IMR-90 (cell line): ENCODE measurements around the gene MEF2C. TPM values are rescaled to one million over a fixed set of nuclear protein-coding genes. Genes with fewer than 3 reads are reported as not detected.
"Not testable (repeated sequence)": the region's sequence is repeated elsewhere in the genome, so short reads cannot be mapped to it uniquely, and the experiment has no call there.

Experiments
- ATAC-seq: fragments of 200-7000 bp; cut with Tn5 transposase; 2 replicates; pipeline ENCODE4 v1.9.1; 2020; ENCODE audit warnings: low read depth, mild to moderate bottlenecking, moderate library complexity
- BruUV-seq: library from RNA; stranded (reverse); fragments of 400-500 nt; replicated peaks from 2 replicates; lab custom pipeline; 2021; lab: Mats Ljungman, UMichigan
- CTCF ChIA-PET: fragments of 300-600 bp; formaldehyde crosslinking; extraction: SDS; loops from one replicate; lab custom pipeline; 2021; ENCODE audit warnings: antibody characterized with exemption; lab: Yijun Ruan, JAX
- POLR2A ChIA-PET: fragments of 300-600 bp; sonication (Branson Sonifier 250); formaldehyde crosslinking; loops from one replicate; lab custom pipeline; 2022; ENCODE audit warnings: antibody characterized with exemption; ENCODE audit not compliant: unreplicated experiment; lab: Charles Lee
- DNase-seq: peaks from one replicate; pipeline ENCODE4 v3.0.0; 2013
- H2AFZ ChIP-seq: replicated peaks from 2 replicates; pipeline ENCODE3; 2013; ENCODE audit warnings: low read length, mild to moderate bottlenecking; ENCODE audit not compliant: poor library complexity
- H2AK5ac ChIP-seq: 2 replicates; pipeline ENCODE4 v1.6.1; 2013; ENCODE audit warnings: low read depth, low read length, inconsistent platforms
- H2AK9ac ChIP-seq: replicated peaks from 2 replicates; pipeline ENCODE3; 2013; ENCODE audit warnings: mild to moderate bottlenecking, low read depth, low read length, moderate library complexity; ENCODE audit not compliant: poor library complexity
- H2BK120ac ChIP-seq: 2 replicates; pipeline ENCODE4 v1.6.1; 2013; ENCODE audit warnings: low read depth, low read length, inconsistent platforms
- H2BK15ac ChIP-seq: 3 replicates; pipeline ENCODE4 v1.6.1; 2013; ENCODE audit warnings: low read depth, low read length, inconsistent platforms
- H2BK20ac ChIP-seq: 2 replicates; pipeline ENCODE4 v1.6.1; 2013; ENCODE audit warnings: low read depth, mild to moderate bottlenecking, inconsistent platforms, low read length, moderate library complexity
- H2BK5ac ChIP-seq: 2 replicates; pipeline ENCODE4 v1.6.1; 2013; ENCODE audit warnings: mild to moderate bottlenecking, low read depth, low read length, inconsistent platforms; ENCODE audit not compliant: poor library complexity, severe bottlenecking
- H3K14ac ChIP-seq: replicated peaks from 2 replicates; pipeline ENCODE4 v1.6.1; 2013; ENCODE audit warnings: low read depth, low read length, inconsistent platforms
- H3K18ac ChIP-seq: 2 replicates; pipeline ENCODE4 v1.6.1; 2013; ENCODE audit warnings: low read depth, low read length, control low read depth
- H3K23ac ChIP-seq: 2 replicates; pipeline ENCODE4 v1.6.1; 2013; ENCODE audit warnings: low read depth, low read length, inconsistent platforms
- H3K27ac ChIP-seq: 2 replicates; pipeline ENCODE4 v1.5.1; 2013; ENCODE audit warnings: mild to moderate bottlenecking, control low read depth, low read length; ENCODE audit not compliant: insufficient read depth
- H3K27me3 ChIP-seq: 2 replicates; pipeline ENCODE4 v1.6.1; 2013; ENCODE audit warnings: low read length; ENCODE audit not compliant: control insufficient read depth, insufficient read depth
- H3K36me3 ChIP-seq: 2 replicates; pipeline ENCODE4 v1.6.1; 2013; ENCODE audit warnings: low read length, mixed read lengths; ENCODE audit not compliant: control insufficient read depth, insufficient read depth
- H3K4ac ChIP-seq: 2 replicates; pipeline ENCODE4 v1.6.1; 2013; ENCODE audit warnings: low read depth, low read length, inconsistent platforms
- H3K4me1 ChIP-seq: 2 replicates; pipeline ENCODE4 v1.6.1; 2013; ENCODE audit warnings: low read length, mixed read lengths; ENCODE audit not compliant: control insufficient read depth, insufficient read depth
- H3K4me2 ChIP-seq: 2 replicates; pipeline ENCODE4 v1.6.1; 2013; ENCODE audit warnings: low read depth, mild to moderate bottlenecking, control low read depth, low read length, moderate library complexity
- H3K4me3 ChIP-seq: 2 replicates; pipeline ENCODE4 v1.5.1; 2013; ENCODE audit warnings: low read depth, mild to moderate bottlenecking, control low read depth, low read length, moderate library complexity; ENCODE audit not compliant: insufficient read depth
- H3K56ac ChIP-seq: 2 replicates; pipeline ENCODE4 v1.6.1; 2013; ENCODE audit warnings: low read length, inconsistent platforms; ENCODE audit not compliant: insufficient read depth; ENCODE audit errors: extremely low read depth
- H3K79me1 ChIP-seq, 2 experiments: 2 replicates each; pipeline ENCODE4 v1.6.1; 2013; ENCODE audit warnings: low read length in 2 of 2, inconsistent platforms in 1 of 2, low read depth in 1 of 2
- H3K9ac ChIP-seq: 2 replicates; pipeline ENCODE4 v1.6.1; 2013; ENCODE audit warnings: low read depth, low read length, control low read depth
- H3K9me1 ChIP-seq: 2 replicates; pipeline ENCODE4 v1.6.1; 2013; ENCODE audit warnings: low read length, inconsistent platforms; ENCODE audit not compliant: insufficient read depth
- H3K9me3 ChIP-seq: 2 replicates; pipeline ENCODE4 v1.6.1; 2013; ENCODE audit warnings: low read length; ENCODE audit not compliant: control insufficient read depth, insufficient read depth
- H4K20me1 ChIP-seq: 2 replicates; pipeline ENCODE4 v1.6.1; 2013; ENCODE audit warnings: low read length, inconsistent platforms; ENCODE audit not compliant: insufficient read depth
- H4K5ac ChIP-seq: 2 replicates; pipeline ENCODE4 v1.6.1; 2013; ENCODE audit warnings: mild to moderate bottlenecking, low read depth, low read length, control low read depth
- H4K8ac ChIP-seq, 2 experiments: 2 replicates each; pipeline ENCODE4 v1.6.1; 2013; ENCODE audit warnings: low read depth in 2 of 2, low read length in 2 of 2, control low read depth in 1 of 2, inconsistent platforms in 1 of 2
- H4K91ac ChIP-seq: 2 replicates; pipeline ENCODE4 v1.6.1; 2013; ENCODE audit warnings: low read depth, low read length, inconsistent platforms; ENCODE audit not compliant: insufficient read depth
- WGBS, 2 experiments: methylation state at CpG; one replicate each; pipeline versions ENCODE4 v1.1.5 to v1.1.7; 2013; ENCODE audit warnings: missing lambda C conversion rate in 2 of 2; ENCODE audit not compliant: insufficient read length in 1 of 2; ENCODE audit errors: extremely low coverage in 2 of 2; 5-methylcytosine and 5-hydroxymethylcytosine counted together
- dilution Hi-C: fragments of 300-500 bp; cut with HindIII; formaldehyde crosslinking; loops from one replicate; pipeline ENCODE4 v1.14.3; 2018; ENCODE audit warnings: low sequenced_read_pairs; ENCODE audit not compliant: unreplicated experiment
- in situ Hi-C: fragments of 300-500 bp; cut with MboI; formaldehyde crosslinking; loops from 3 replicates; pipeline ENCODE4 v1.14.3; 2019; ENCODE audit warnings: low sequenced_read_pairs, inconsistent platforms, mixed read lengths
- intact Hi-C: fragments of 100-400 bp; cut with micrococcal nuclease; formaldehyde crosslinking; loops from 2 replicates; pipeline ENCODE4 v1.10.0; 2022
- polyA plus RNA-seq, 3 experiments: library from polyadenylated mRNA; depleted of rRNA; stranded (reverse); fragments of >200 nt; gene quantifications; 2 replicates each; pipeline ENCODE4 v1.2.3, GENCODE V29; 2012; ENCODE audit warnings: low replicate concordance in 1 of 3
- total RNA-seq: library from RNA; depleted of rRNA; stranded (reverse); fragments of >200 nt; gene quantifications from 2 replicates; pipeline ENCODE4 v1.2.3, GENCODE V29; 2012

The MEF2C gene
- total and polyA plus RNA-seq, 2 of the 4 experiments (the other 2 are of a cell fraction), result 1.5 to 6.8 TPM

DNA sequence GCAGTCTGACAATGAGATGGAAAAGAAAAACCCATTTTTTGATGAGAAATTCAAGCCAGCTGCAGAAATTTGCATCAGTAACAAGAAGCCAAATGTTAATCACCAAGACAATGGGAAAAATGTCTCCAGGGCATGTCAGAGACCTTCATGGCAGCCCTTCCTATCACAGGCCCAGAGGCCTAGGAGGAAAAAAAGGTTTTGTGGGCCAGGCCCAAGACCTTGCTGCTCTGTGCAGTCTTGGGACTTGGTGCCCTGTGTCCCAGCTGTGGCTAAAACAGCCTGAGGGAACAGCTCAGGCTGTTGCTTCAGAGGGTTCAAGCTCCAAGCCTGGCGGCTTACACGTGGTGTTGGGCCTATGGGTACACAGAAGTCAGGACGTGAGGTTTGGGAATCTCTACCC, 26.6 kb downstream of the MEF2C start:
- H4K20me1 ChIP-seq, H4K8ac ChIP-seq, in situ Hi-C loops, intact Hi-C loops, H3K56ac ChIP-seq, H4K91ac ChIP-seq, H3K18ac ChIP-seq, BruUV-seq, H2BK15ac ChIP-seq, H3K4ac ChIP-seq, H3K14ac ChIP-seq, DNase-seq, H3K9me1 ChIP-seq, H3K9ac ChIP-seq, H3K9me3 ChIP-seq, H4K5ac ChIP-seq, H3K4me2 ChIP-seq, H2AK5ac ChIP-seq, H2BK5ac ChIP-seq, dilution Hi-C loops, H2BK20ac ChIP-seq, CTCF ChIA-PET, H3K4me1 ChIP-seq, H3K27me3 ChIP-seq, H3K27ac ChIP-seq, ATAC-seq, H2AK9ac ChIP-seq, H3K79me1 ChIP-seq, POLR2A ChIA-PET, H3K4me3 ChIP-seq, H3K36me3 ChIP-seq, H2BK120ac ChIP-seq, H2AFZ ChIP-seq, H3K23ac ChIP-seq: not testable (repeated sequence)
- no CpG with 5 or more reads among the region's 3 CpGs for WGBS, 2 experiments
